GM21528 (cell line): ENCODE measurements around the gene SMAD6.
"Not testable (repeated sequence)": the region's sequence is repeated elsewhere in the genome, so short reads cannot be mapped to it uniquely, and the experiment has no call there.

ENCODE experiments used
- ATAC-seq: cut with Tn5 transposase; IDR thresholded peaks from one replicate; pipeline ENCODE4 v1.9.1; 2021; ENCODE audit warnings: mild to moderate bottlenecking, moderate library complexity; ENCODE audit not compliant: unreplicated experiment, low FRiP score

SMAD6 gene

DNA sequence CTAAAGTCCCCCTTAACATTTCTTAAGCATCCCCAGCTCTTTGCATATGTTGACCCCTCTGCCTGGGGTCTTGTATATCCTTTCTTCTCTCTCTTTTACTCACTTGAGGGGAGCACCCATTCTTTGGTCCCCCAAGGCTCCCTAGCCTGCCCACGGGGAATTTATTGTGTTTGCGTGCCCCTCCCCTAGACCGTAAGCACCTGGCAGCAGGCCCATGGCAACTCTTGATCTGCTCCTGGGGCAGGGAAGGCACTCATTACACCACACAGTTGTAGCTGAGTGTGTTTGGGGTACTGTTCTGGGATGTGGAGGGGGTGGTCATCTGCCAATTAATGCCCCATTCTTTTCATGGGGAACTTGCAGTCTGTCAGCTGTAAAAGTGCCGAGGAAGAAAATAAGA, 27.3 kb upstream of the SMAD6 start:
- no peak for ATAC-seq

- ATAC-seq = no peak
These were observed 26.6 kb upstream of the SMAD6 start for GRCh38 chr15:66675446-66675845.

DNA sequence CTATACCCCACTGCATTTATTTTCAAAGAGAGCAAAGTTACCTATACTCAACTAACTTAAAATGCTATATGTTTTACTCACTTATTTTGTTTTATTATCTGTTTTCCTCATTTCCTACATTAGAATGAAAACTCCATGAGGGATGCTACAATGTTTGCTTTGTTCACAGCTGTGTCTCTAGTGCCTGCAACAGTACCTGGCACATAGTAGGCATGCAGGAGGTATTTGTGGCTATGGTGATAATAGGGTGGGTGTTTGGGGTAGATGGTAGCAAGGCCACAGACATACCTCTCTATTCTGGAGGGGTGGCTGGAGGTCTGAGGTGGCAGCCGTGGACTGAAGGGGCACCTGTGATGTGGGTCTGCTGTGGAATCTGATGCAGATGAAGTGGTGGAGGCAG, 24.7 kb upstream of the SMAD6 start:
- no peak for ATAC-seq

GRCh38 chr15:66679061-66679656, 22.9 kb upstream of the SMAD6 start:
- no peak for ATAC-seq

GRCh38 chr15:66679657-66680108, 22.4 kb upstream of the SMAD6 start:
- ATAC-seq = no peak

- ATAC-seq = no peak
These were observed 21.5 kb upstream of the SMAD6 start for GRCh38 chr15:66680502-66680901.

GRCh38 chr15:66681395-66681794, 20.6 kb upstream of the SMAD6 start:
- no peak for ATAC-seq

GRCh38 chr15:66682246-66682645, 19.8 kb upstream of the SMAD6 start:
- ATAC-seq = no peak

GRCh38 chr15:66682865-66683264, 19.2 kb upstream of the SMAD6 start:
- ATAC-seq = no peak

DNA sequence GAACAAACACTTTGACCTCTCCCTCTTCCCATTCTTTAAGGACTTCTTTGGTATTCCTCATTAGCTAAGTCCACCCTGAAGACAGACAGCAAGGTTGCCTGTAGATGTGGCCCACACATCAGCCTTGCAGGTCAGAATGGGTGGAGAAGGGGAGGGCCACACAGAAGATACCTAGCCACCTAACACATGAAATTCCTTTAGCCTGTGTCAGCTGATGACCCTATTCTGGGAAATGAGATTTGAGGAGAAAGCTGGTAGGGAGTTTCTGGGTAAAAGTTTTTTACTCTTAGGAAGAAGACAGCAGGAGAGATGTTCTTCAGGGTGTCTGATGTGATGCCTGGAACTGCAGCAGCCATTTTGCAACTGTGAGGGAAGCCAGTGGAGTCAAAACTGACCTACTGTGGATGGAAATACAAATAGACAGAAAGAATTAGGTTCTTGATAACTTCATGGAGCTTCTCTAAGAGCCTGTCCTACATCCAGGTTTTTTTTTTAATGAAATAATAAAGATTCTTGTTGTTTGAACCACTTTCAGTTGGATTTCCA, 17.8 kb upstream of the SMAD6 start:
- ATAC-seq = no peak

- no peak for ATAC-seq
These were observed 16.3 kb upstream of the SMAD6 start for GRCh38 chr15:66685638-66686150.

DNA sequence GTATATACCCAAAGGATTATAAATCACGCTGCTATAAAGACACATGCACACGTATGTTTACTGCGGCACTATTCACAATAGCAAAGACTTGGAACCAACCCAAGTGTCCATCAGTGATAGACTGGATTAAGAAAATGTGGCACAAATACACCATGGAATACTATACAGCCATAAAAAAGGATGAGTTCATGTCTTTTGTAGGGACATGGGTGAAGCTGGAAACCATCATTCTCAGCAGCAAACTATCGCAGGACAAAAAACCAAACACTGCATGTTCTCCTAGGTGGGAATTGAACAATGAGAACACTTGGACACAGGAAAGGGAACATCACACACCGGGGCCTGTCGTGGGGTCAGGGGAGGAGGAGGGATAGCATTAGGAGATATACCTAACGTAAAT, 11.1 kb upstream of the SMAD6 start:
- ATAC-seq = not testable (repeated sequence)

GRCh38 chr15:66691727-66692126, 10.3 kb upstream of the SMAD6 start:
- no peak for ATAC-seq

- no peak for ATAC-seq
These were observed 9.6 kb upstream of the SMAD6 start for GRCh38 chr15:66692391-66692790.

DNA sequence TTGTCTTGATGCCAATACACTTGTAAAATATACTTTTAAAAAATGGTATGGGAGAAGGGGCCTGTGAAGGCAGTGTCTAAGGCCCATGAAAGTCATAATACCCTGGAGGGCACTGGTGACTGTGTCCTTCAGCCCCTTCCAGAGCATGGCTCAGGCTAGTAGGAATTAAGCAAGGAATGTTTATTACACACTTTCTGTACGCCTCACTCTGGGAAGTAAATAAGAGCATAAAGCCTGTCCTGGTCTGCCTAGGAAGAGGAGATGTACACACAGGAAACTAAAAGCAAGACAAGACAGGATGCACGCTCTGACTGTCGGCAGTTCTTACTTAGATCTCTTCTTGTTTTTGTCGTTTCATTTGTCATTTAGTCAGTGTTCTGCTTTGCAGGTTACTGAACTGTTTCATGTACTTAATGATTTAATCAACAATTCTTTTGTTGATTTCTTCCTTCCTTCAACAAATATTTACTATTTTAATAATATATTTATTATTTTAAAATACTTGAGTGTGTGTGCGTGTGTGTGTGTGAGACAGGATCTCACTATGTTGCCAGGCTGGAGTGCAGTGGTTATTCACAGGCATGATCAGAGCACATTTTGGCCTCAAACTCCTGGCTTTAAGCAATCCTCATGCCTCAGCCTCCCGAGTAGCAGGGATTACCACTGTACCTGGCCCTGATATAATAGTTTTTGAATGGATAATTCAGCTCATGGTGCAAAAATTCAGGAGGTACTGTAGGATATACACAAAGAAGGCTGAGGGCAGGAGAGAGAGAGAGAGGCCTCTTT, 9.0 kb upstream of the SMAD6 start:
- ATAC-seq = no peak

DNA sequence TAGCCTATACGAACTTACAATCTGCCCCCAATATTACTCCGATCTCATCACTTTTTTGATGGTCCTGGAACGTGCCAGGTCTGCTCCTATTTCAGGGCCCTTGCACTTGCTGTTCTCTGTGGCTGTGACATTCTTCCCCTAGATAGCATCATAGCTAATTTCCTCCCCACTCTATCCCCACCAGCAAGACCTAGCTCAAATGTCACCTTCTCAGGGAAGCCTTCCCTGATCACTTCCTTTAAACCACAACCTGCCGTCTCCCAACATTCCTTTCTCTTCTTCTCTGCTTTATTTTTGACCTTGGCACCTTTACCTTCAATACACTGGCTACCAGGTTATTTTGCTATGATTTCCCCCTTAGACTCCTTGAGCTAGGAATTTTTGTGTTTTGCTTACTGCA, 5.3 kb upstream of the SMAD6 start:
- no peak for ATAC-seq

DNA sequence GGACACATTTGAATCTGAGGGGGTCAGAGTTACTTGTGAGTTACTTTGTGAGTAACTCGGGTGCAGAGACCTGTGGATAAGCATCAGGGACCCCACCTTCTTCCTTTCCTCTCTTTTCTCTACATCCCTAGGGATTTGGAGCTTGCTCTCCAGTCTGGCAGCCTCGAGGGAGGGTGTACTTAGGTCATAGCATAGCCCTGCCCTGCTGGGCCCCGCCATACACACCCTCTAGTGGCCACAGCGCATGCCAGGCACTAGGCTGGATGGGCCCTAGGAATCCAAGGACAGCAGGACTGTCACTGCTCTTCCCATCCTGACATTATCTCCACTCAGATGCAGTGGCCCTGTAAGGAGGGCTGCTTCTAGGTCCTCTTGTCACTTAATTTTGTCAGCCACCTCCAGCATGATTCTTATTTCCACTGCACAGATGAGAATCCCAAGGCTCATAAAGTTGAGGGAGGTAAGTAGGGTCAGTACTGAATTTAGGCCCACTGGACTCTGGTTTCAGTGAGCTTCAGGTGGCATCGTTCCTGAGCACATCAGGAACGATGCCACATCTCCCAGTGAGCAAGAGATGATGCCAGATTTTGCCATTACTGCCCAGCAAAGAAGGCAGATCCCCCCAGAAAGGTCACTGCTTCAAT, 3.6 kb upstream of the SMAD6 start:
- no peak for ATAC-seq

DNA sequence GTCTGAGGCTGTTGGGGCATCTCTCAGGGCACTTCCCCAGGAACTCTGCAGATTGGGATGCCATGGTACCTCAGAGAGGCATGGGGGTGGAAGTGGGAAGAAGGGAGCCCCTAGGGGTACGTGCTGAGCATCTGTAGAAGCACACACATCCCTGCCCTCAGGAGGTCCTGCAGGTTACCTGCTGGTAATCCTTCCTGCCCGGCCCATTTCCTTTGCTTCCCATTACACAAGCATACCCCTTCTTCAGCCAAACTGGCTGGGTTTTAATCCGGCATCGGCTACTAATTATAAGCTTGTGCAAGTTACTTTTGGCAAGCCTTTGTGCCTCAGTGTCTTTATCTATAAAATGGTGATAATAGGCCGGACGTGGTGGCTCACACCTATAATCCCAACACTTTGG, 3.1 kb upstream of the SMAD6 start:
- no peak for ATAC-seq

- ATAC-seq = no peak
These were observed 1.6 kb upstream of the SMAD6 start for GRCh38 chr15:66700412-66700801.

- ATAC-seq = peak; percentile 53
These were observed 1.1 kb upstream of the SMAD6 start for GRCh38 chr15:66700802-66701421.
